Fibroblast of skin of left biceps (primary cell): ENCODE data around the gene ATXN7L2.

Source experiments
- DNase-seq, 2 experiments: peaks; one replicate each; pipeline ENCODE4 v3.0.0-alpha.2; 2013; ENCODE audit warnings: low read depth in 2 of 2

ATXN7L2 gene

GRCh38 chr1:109498161-109498801 is 14.6 kb downstream of the ATXN7L2 start:
- DNase-seq: no peak

GRCh38 chr1:109499081-109499480 is 15.4 kb downstream of the ATXN7L2 start:
- no peak for DNase-seq

- no peak for DNase-seq
These were observed 16.2 kb downstream of the ATXN7L2 start for GRCh38 chr1:109499661-109500536.

GRCh38 chr1:109500941-109501381 is 17.3 kb downstream of the ATXN7L2 start:
- DNase-seq: peak; percentile 47 to 48

GRCh38 chr1:109501644-109502363 is 18.1 kb downstream of the ATXN7L2 start:
- no peak for DNase-seq

GRCh38 chr1:109502364-109502851 is 18.7 kb downstream of the ATXN7L2 start:
- no peak for DNase-seq

- no peak for DNase-seq
These were observed 20.2 kb downstream of the ATXN7L2 start for GRCh38 chr1:109503935-109504334.

- no peak for DNase-seq
These were observed 21.3 kb downstream of the ATXN7L2 start for GRCh38 chr1:109504974-109505373.

GRCh38 chr1:109508001-109508872 is 24.5 kb downstream of the ATXN7L2 start:
- DNase-seq: no peak

- no peak for DNase-seq
These were observed 25.1 kb downstream of the ATXN7L2 start for GRCh38 chr1:109508873-109509175.

GRCh38 chr1:109509176-109510134 is 25.8 kb downstream of the ATXN7L2 start, which contains the start of gene AMIGO1:
Gene AMIGO1, minus strand, starts transcription at chr1:109509727. Its CDS starts 815 bp downstream, at chr1:109508912.
- DNase-seq: no peak

GRCh38 chr1:109513110-109513710 is 29.5 kb downstream of the ATXN7L2 start:
- no peak for DNase-seq

GRCh38 chr1:109514846-109515245 is 31.1 kb downstream of the ATXN7L2 start:
- no peak for DNase-seq

- no peak for DNase-seq
These were observed 33.2 kb downstream of the ATXN7L2 start for GRCh38 chr1:109516872-109517271.

- no peak for DNase-seq
These were observed 33.6 kb downstream of the ATXN7L2 start for GRCh38 chr1:109517337-109517736.

- DNase-seq: no peak
These were observed 37.6 kb downstream of the ATXN7L2 start for GRCh38 chr1:109521002-109521951.

- DNase-seq: no peak
These were observed 38.3 kb downstream of the ATXN7L2 start for GRCh38 chr1:109522026-109522425.

- no peak for DNase-seq
These were observed 40.0 kb downstream of the ATXN7L2 start for GRCh38 chr1:109523706-109524105.
